ENCODE data around the gene ABHD17A.
"Not testable (repeated sequence)": the region's sequence is repeated elsewhere in the genome, so short reads cannot be mapped to it uniquely, and the experiment has no call there.

GRCh38 chr19:1885398-1886119 is at the start of gene ABHD17A:
- TF ChIP-seq, protein P1, sequence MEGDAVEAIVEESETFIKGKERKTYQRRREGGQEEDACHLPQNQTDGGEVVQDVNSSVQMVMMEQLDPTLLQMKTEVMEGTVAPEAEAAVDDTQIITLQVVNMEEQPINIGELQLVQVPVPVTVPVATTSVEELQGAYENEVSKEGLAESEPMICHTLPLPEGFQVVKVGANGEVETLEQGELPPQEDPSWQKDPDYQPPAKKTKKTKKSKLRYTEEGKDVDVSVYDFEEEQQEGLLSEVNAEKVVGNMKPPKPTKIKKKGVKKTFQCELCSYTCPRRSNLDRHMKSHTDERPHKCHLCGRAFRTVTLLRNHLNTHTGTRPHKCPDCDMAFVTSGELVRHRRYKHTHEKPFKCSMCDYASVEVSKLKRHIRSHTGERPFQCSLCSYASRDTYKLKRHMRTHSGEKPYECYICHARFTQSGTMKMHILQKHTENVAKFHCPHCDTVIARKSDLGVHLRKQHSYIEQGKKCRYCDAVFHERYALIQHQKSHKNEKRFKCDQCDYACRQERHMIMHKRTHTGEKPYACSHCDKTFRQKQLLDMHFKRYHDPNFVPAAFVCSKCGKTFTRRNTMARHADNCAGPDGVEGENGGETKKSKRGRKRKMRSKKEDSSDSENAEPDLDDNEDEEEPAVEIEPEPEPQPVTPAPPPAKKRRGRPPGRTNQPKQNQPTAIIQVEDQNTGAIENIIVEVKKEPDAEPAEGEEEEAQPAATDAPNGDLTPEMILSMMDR (IDR thresholded peaks at IDR 0.05): not testable (repeated sequence)
- TF ChIP-seq POLR2A (IDR thresholded peaks at IDR 0.05): peak; percentile 71
